ENCODE data around the gene ACADM. TPM values are rescaled to one million over a fixed set of nuclear protein-coding genes. Genes with fewer than 3 reads are reported as not detected.
"Not testable (repeated sequence)": the region's sequence is repeated elsewhere in the genome, so short reads cannot be mapped to it uniquely, and the experiment has no call there.

The ACADM gene
- total RNA-seq, 8 experiments from 2014 or later = 50.8 to 90.6 (median 65.0) TPM

DNA sequence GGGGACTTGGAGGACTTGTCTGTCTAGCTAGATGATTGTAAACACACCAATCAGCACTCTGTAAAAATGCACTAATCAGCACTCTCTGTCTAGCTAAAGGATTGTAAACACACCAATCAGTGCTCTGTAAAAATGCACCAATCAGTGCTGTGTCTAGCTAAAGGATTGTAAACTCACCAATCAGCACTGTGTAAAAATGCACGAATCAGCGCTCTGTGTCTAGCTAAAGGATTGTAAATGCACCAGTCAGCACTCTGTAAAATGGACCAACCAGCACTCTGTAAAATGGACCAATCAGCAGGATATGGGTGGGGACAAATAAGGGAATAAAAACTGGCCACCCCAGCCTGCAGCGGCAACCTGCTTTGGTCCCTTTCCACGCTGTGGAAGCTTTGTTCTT, 34.0 kb downstream of the ACADM start:
- 69 to 96% (median 83%) methylated on average over 2 to 4 of the region's 4 CpGs; no CpG with 5 or more reads in 3 of the 10 experiments for WGBS, 10 experiments
- H3K27ac ChIP-seq; H3K4me1 ChIP-seq (replicated peaks in 1 of 2); in situ Hi-C loops (cut with MboI; ENCODE audit: low pct_unique_long_range_greater_than_20kb in 2 of 9, low sequenced_read_pairs in 9 of 9, unreplicated experiment in 9 of 9); ATAC-seq (replicated peaks in 6 of 8); H3K4me3 ChIP-seq: not testable (repeated sequence)

- WGBS, 10 experiments = 60 to 100% (median 80%) methylated on average over 1 of the region's 1 CpG; no CpG with 5 or more reads in 7 of the 10 experiments
- H3K4me3 ChIP-seq = no peak overlapping the region
- H3K27ac ChIP-seq = no peak overlapping the region
- in situ Hi-C loops (cut with MboI; ENCODE audit: low pct_unique_long_range_greater_than_20kb in 2 of 9, low sequenced_read_pairs in 9 of 9, unreplicated experiment in 9 of 9) = no loop called here
- no peaks in the 10 kb centered on the region for H3K4me1 ChIP-seq (replicated peaks in 1 of 2)
- no peak for ATAC-seq (replicated peaks in 6 of 8)
Observed at GRCh38 chr1:75764057-75764655, 39.6 kb downstream of the ACADM start.

DNA sequence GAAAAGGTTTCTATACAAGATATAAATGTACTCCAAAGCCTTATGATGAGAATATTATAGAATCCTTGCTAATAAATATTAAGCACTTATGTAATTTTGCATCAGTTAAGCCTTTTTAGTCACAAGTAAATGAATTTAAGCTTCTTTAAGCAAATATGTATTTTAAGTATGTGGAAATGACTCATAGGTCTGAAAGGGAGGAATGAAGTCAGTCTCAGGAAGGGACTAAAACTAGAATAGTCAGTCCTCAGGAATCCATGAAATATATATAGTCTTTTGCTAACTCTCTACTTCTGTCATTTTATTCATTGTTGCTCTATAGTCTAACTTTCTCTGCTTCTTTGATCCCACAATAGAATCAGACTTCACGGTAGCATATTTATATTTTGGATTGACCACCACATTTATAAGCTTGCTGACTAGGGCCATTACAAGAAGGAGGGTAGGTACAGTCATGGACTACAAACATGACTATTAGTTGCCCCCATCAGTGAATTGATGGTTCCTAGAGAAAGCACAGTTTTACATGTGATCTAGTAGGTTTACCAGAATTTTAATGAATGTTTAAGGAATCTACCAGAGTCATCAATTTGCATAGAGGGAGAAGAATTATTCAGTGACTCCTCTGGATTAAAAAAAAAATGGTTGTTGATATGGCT, 41.3 kb downstream of the ACADM start:
- WGBS, 10 experiments = 0 to 100% (median 91%) methylated on average over 1 of the region's 1 CpG; no CpG with 5 or more reads in 3 of the 10 experiments
- Histone ChIP-seq H3K4me1 (replicated peaks in 1 of 2) (no peaks in the 10 kb centered on the region), H3K4me3 (no peak overlapping the region), H3K27ac (no peak overlapping the region)
- in situ Hi-C loops (cut with MboI; ENCODE audit: low pct_unique_long_range_greater_than_20kb in 2 of 9, low sequenced_read_pairs in 9 of 9, unreplicated experiment in 9 of 9) = no loop called here
- ATAC-seq (replicated peaks in 6 of 8) = peak in 3 of 8 experiments; percentile 61 to 95 (median 94)

- in situ Hi-C loops (cut with MboI; ENCODE audit: low pct_unique_long_range_greater_than_20kb in 2 of 9, low sequenced_read_pairs in 9 of 9, unreplicated experiment in 9 of 9) = no loop called here
- 80 to 100% (median 100%) methylated on average over 1 of the region's 1 CpG; no CpG with 5 or more reads in 2 of the 10 experiments for WGBS, 10 experiments
- ATAC-seq (replicated peaks in 6 of 8) = no peak
- no peak overlapping the region for H3K27ac ChIP-seq
- no peak overlapping the region for H3K4me3 ChIP-seq
- H3K4me1 ChIP-seq (replicated peaks in 1 of 2) = no peaks in the 10 kb centered on the region
Observed at GRCh38 chr1:75768016-75768415, 43.5 kb downstream of the ACADM start.

GRCh38 chr1:75770761-75771160, 46.3 kb downstream of the ACADM start:
- Histone ChIP-seq H3K27ac (no peak overlapping the region), H3K4me3 (no peak overlapping the region), H3K4me1 (replicated peaks in 1 of 2) (no peaks in the 10 kb centered on the region)
- WGBS, 10 experiments = 0 to 70% (median 22%) methylated on average over 1 of the region's 1 CpG; no CpG with 5 or more reads in 2 of the 10 experiments
- ATAC-seq (replicated peaks in 6 of 8) = peak in 3 of 8 experiments; percentile 86 to 96 (median 87)
- in situ Hi-C loops (cut with MboI; ENCODE audit: low pct_unique_long_range_greater_than_20kb in 2 of 9, low sequenced_read_pairs in 9 of 9, unreplicated experiment in 9 of 9) = no loop called here

- Histone ChIP-seq H3K4me1 (replicated peaks in 1 of 2) (no peaks in the 10 kb centered on the region), H3K27ac (no peak overlapping the region), H3K4me3 (no peak overlapping the region)
- peak in 1 of 8 experiments; percentile 25 for ATAC-seq (replicated peaks in 6 of 8)
- 22 to 87% (median 63%) methylated on average over 3 of the region's 3 CpGs for WGBS, 10 experiments
- in situ Hi-C loops (cut with MboI; ENCODE audit: low pct_unique_long_range_greater_than_20kb in 2 of 9, low sequenced_read_pairs in 9 of 9, unreplicated experiment in 9 of 9) = no loop called here
Observed at GRCh38 chr1:75771978-75772377, 47.5 kb downstream of the ACADM start.

DNA sequence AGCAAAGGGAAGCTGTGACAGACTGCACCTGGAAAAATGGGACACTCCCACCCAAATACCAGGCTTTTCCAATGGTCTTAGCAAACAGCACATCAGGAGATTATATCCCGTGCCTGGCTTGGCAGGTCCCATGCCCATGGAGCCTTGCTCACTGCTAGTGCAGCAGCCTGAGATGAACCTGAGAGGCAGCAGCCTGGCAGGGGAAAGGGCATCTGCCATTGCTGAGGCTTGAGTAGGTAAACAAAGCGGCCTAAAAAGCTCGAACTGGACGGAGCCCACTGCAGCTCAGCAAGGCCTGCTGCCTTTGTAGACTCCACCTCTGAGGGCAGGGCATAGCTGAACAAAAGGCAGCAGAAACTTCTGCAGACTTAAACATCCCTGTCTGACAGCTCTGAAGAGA, 53.3 kb downstream of the ACADM start:
- H3K4me1 ChIP-seq (replicated peaks in 1 of 2); in situ Hi-C loops (cut with MboI; ENCODE audit: low pct_unique_long_range_greater_than_20kb in 2 of 9, low sequenced_read_pairs in 9 of 9, unreplicated experiment in 9 of 9); ATAC-seq (replicated peaks in 6 of 8); H3K4me3 ChIP-seq; H3K27ac ChIP-seq: not testable (repeated sequence)
- 48 to 100% (median 89%) methylated on average over 2 to 4 of the region's 4 CpGs; no CpG with 5 or more reads in 6 of the 10 experiments for WGBS, 10 experiments

DNA sequence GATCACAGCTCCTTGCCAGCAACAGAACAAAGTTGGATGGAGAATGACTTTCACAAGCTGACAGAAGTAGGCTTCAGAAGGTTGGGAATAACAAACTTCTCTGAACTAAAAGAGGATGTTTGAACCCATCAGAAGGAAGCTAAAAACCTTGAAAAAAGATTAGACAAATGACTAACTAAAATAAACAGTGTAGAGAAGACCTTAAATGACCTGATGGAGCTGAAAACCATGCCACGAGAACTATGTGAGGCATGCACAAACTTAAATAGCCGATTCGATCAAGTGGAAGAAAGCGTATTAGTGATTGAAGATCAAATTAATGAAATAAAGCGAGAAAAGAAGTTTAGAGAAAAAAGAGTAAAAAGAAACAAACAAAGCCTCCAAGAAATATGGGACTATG, 54.2 kb downstream of the ACADM start:
- H3K27ac ChIP-seq; H3K4me3 ChIP-seq; in situ Hi-C loops (cut with MboI; ENCODE audit: low pct_unique_long_range_greater_than_20kb in 2 of 9, low sequenced_read_pairs in 9 of 9, unreplicated experiment in 9 of 9); ATAC-seq (replicated peaks in 6 of 8); H3K4me1 ChIP-seq (replicated peaks in 1 of 2): not testable (repeated sequence)
- 83 to 95% (median 92%) methylated on average over 5 of the region's 5 CpGs for WGBS, 10 experiments

DNA sequence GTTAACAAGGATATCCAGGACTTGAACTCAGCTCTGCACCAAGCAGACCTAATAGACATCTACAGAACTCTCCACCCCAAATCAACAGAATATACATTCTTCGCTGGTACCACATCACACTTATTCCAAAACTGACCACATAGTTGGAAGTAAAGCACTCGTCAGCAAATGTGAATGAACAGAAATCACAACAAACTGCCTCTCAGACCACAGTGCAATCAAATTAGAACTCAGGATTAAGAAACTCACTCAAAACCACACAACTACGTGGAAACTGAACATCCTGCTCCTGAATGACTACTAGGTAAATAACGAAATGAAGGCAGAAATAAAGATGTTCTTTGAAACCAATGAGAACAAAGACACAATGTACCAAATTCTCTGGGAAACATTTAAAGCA, 55.7 kb downstream of the ACADM start:
- H3K27ac ChIP-seq; ATAC-seq (replicated peaks in 6 of 8); H3K4me1 ChIP-seq (replicated peaks in 1 of 2); in situ Hi-C loops (cut with MboI; ENCODE audit: low pct_unique_long_range_greater_than_20kb in 2 of 9, low sequenced_read_pairs in 9 of 9, unreplicated experiment in 9 of 9); H3K4me3 ChIP-seq: not testable (repeated sequence)
- 20 to 92% (median 70%) methylated on average over 1 to 4 of the region's 4 CpGs for WGBS, 10 experiments

GRCh38 chr1:75783920-75784319, 59.4 kb downstream of the ACADM start:
- H3K27ac ChIP-seq; H3K4me3 ChIP-seq; in situ Hi-C loops (cut with MboI; ENCODE audit: low pct_unique_long_range_greater_than_20kb in 2 of 9, low sequenced_read_pairs in 9 of 9, unreplicated experiment in 9 of 9); ATAC-seq (replicated peaks in 6 of 8): not testable (repeated sequence)
- WGBS, 10 experiments = 67 to 100% (median 94%) methylated on average over 1 to 4 of the region's 4 CpGs
- peaks cover 11 to 24% of the 10 kb centered on the region in 2 donors for H3K4me1 ChIP-seq (replicated peaks in 1 of 2)

GRCh38 chr1:75785320-75785982, 60.9 kb downstream of the ACADM start:
- ATAC-seq (replicated peaks in 6 of 8) = peak in 6 of 8 experiments; percentile 63 to 70 (median 64)
- peak overlapping the region; percentile 76 to 88 for H3K27ac ChIP-seq
- peak overlapping the region; percentile 48 to 74 (median 60) for H3K4me3 ChIP-seq
- 0 to 72% (median 17%) methylated on average over 1 to 9 of the region's 9 CpGs; no CpG with 5 or more reads in 1 of the 10 experiments for WGBS, 10 experiments
- in situ Hi-C loops (cut with MboI; ENCODE audit: low pct_unique_long_range_greater_than_20kb in 2 of 9, low sequenced_read_pairs in 9 of 9, unreplicated experiment in 9 of 9) = no loop called here
- H3K4me1 ChIP-seq (replicated peaks in 1 of 2) = peaks cover 15 to 38% of the 10 kb centered on the region in 2 donors

- Histone ChIP-seq H3K27ac (peak within 1 kb of the TSS; percentile 76 to 88), H3K4me3 (peak within 1 kb of the TSS; percentile 48 to 74 (median 60)), H3K4me1 (replicated peaks in 1 of 2) (peaks cover 18 to 42% of the 10 kb centered on the region in 2 donors)
- in situ Hi-C loops (cut with MboI; ENCODE audit: low pct_unique_long_range_greater_than_20kb in 2 of 9, low sequenced_read_pairs in 9 of 9, unreplicated experiment in 9 of 9) = no loop called here
- 0 to 5% (median 1%) methylated on average over 6 to 27 of the region's 28 CpGs; no CpG with 5 or more reads in 1 of the 10 experiments for WGBS, 10 experiments
- peak; percentile 89 to 98 (median 97) for ATAC-seq (replicated peaks in 6 of 8)
Observed at GRCh38 chr1:75785983-75786853, 61.7 kb downstream of the ACADM start, which contains the start of gene RABGGTB. TSS of gene RABGGTB (plus strand) at chr1:75786256. CDS start at chr1:75786272, 16 bp downstream.

Data from motor neuron (in vitro differentiated cells).